K562 treated with DMSO at 1 percent for 12 hours (cell line): ENCODE measurements around the gene MRPL24. TPM values are rescaled to one million over a fixed set of nuclear protein-coding genes. Genes with fewer than 3 reads are reported as not detected.

Experiments
- total RNA-seq: library from RNA; unstranded; fragments of 300-600 nt; gene quantifications from 2 replicates; pipeline ENCODE4 v1.2.3, GENCODE V29; 2022; ENCODE audit not compliant: insufficient read depth

The MRPL24 gene
- total RNA-seq = 14.2 and 23.9 TPM in 2 replicates

GRCh38 chr1:156740741-156741480 is at the start of gene MRPL24:
MRPL24 (minus strand) TSS chr1:156741088; CDS start chr1:156738704, 2,384 bp downstream.

GRCh38 chr1:156767101-156767878 is 26.4 kb upstream of the MRPL24 start, which contains the start of gene PRCC:
PRCC (plus strand) TSS chr1:156767535; CDS start chr1:156767772, 237 bp downstream.

DNA sequence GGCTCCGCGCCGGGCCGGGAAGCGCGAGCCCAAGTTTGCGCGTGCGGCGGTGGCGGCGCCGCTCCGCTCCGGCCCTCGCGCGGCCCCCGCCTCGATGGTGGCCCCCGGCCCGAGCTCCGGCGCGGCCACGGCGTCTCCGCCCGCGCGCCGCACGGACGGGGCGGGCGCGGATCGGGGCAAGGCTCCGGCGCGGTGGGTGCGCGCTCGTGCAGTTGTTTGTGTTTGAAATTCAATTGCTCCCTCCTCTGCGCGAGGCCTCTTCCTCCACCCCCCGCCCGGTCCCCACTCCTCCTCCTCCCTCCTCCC is 10.5 kb upstream of the MRPL24 start, which contains the start of gene HDGF:
HDGF (minus strand) TSS at position 225 of the 306 bp plus-strand sequence. CDS start 246 bp downstream, outside the sequence.

DNA sequence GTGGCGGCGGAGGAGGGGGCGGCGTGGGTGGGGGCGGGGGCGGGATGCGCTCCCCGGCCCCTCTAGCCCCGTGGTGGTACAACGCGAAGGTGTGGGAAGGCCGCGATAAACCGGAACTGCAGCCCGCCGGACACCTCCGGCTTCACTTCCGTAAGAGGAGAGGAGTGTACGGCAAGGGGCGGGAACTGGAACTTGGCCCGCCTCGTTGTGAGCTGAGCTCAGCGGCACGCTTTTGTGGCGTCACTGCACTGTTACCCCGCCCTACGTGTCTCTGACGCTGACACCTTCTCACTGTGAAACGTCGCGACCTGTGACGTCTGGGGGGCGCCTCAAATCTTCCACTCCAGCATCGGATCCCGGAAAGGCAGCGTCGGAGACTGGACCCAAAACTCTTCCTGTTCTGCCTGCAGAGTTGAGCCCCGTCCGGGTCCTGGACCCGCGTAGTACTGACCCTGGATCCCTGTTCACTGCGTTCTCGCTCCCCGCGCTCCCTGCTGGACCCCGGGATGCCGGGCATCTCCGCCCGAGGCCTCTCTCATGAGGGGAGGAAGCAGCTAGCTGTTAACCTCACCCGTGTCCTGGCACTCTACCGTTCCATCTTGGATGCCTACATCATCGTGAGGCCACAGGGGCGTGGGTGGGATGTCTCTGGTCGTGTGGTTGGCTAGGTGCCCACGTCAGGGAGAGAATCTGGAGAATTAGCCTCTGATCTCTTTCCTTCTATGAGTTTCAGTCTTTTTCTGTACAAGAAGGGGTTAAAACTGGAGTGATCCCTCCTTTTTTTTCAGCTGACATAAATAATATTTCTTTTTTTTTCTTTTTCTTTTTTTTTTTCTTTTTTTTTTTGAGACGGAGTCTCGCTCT is 12.1 kb downstream of the MRPL24 start, which contains the start of gene ISG20L2:
ISG20L2 (minus strand) TSS at position 168 of the 864 bp plus-strand sequence. CDS start 1,114 bp downstream, outside the sequence.

DNA sequence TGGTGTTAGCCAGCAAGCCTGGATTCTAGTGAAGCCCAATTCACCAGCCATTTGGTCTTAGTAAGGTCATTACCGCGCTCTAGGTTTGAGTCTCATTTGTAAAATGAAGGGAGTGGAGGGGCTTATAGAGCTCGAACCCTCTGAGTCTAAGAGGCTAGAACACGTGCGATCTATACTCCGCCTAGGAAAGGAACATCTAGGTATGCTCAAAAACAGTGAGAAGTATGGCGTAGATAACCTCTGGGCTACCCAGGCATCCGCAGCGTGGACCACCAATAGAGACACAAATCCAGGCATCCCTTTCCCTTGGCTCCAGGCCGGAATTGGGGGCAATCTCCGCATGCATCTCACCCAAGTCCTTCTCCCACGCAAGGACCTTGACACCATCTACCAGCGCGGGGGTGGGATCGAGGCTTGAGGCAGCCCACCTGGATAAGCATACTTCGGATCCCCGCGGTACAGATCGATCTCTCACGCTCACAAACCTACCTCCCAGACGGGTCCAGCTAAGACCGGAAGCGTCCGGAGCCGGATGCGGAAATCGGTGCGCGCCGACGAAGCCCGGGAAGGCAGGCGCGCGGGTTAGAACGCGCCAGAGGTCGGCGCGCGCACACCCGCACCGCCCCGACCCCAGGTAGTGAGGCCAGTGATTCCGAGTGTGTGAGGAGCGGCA is 12.8 kb downstream of the MRPL24 start, which contains the start of gene METTL25B:
METTL25B (plus strand) TSS at position 544 of the 673 bp plus-strand sequence. CDS start 636 bp downstream, outside the sequence.

DNA sequence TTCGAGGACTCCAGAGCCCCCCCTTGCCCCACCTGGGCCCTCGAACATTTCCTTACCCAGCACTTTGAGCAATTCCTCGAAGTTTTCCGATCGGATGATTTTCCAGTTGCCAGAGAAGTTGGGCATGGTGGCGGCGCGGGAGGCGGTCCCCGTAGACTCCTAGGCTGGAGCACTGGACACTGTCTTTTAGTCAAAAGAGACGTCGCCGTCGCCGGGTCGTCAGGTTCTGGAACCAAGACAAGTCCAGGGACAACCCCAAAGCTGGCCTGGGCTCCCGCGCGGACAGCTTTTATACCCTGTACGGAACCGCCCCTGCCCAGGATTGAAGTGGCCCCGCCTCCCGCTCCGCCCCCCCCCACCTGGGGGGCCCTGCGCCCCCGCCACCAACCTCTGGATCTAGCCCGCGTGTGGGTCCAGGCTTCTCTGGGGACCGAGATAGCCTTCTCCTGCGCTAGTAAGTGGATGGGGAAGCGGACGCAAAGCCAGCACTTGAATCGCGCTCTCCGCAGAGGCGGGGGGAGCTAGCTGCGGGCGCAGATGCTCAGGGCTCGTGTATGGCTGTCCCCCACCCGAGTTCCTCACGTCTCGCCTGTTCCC is 35.5 kb downstream of the MRPL24 start, which contains the start of gene CRABP2:
CRABP2 (minus strand) TSS at position 263 of the 597 bp plus-strand sequence; CDS start at position 126, 137 bp downstream.

Other genes with a start within 250 kb of the MRPL24 start
- 3.6 and 12.6 TPM in 2 replicates for gene MEF2D, start 240.3 kb downstream of the MRPL24 start, total RNA-seq
- 7.9 and 29.1 TPM in 2 replicates for gene IQGAP3, start 168.5 kb downstream of the MRPL24 start, total RNA-seq
- not detected in 2 replicates for gene TTC24, start 161.4 kb downstream of the MRPL24 start, total RNA-seq
- gene NAXE, start 149.3 kb downstream of the MRPL24 start, total RNA-seq = 105 and 129 TPM in 2 replicates
- 10.7 and 21.3 TPM in 2 replicates for gene GPATCH4, start 139.6 kb downstream of the MRPL24 start, total RNA-seq
- 2.5 and 5.5 TPM in 2 replicates for gene HAPLN2, start 121.7 kb downstream of the MRPL24 start, total RNA-seq
- 0.45 TPM in 1 of 2 replicates, not detected in the other for gene BCAN, start 99.0 kb downstream of the MRPL24 start, total RNA-seq
- gene NES, start 63.7 kb downstream of the MRPL24 start, total RNA-seq = 3.9 and 7.5 TPM in 2 replicates
- gene CRABP2, start 35.5 kb downstream of the MRPL24 start, total RNA-seq = 2.3 and 5.5 TPM in 2 replicates
- 64.9 and 67.8 TPM in 2 replicates for gene METTL25B, start 12.6 kb downstream of the MRPL24 start, total RNA-seq
- gene ISG20L2, start 12.3 kb downstream of the MRPL24 start, total RNA-seq = 23.3 and 39.7 TPM in 2 replicates
- gene HDGF, start 10.6 kb upstream of the MRPL24 start, total RNA-seq = 104 and 121 TPM in 2 replicates
- 70.5 and 109 TPM in 2 replicates for gene PRCC, start 26.4 kb upstream of the MRPL24 start, total RNA-seq
- 9.2 and 17.7 TPM in 2 replicates for gene SH2D2A, start 75.8 kb upstream of the MRPL24 start, total RNA-seq
- gene INSRR, start 118.0 kb upstream of the MRPL24 start, total RNA-seq = 0.19 and 0.37 TPM in 2 replicates
- gene NTRK1, start 119.8 kb upstream of the MRPL24 start, total RNA-seq = 23.1 and 23.3 TPM in 2 replicates
- gene PEAR1, start 152.6 kb upstream of the MRPL24 start, total RNA-seq = 1.8 and 2.6 TPM in 2 replicates
- 0.43 TPM in 1 of 2 replicates, not detected in the other for gene LRRC71, start 179.5 kb upstream of the MRPL24 start, total RNA-seq